Fibroblast of villous mesenchyme (primary cell): ENCODE results near the gene PITPNM3. TPM values are rescaled to one million over a fixed set of nuclear protein-coding genes. Genes with fewer than 3 reads are reported as not detected.

Experiments used
- DNase-seq: peaks from one replicate; pipeline ENCODE4 v3.0.0-alpha.2; 2010; ENCODE audit warnings: low read depth
- H3K4me3 ChIP-seq: 2 replicates; pipeline ENCODE4 v1.5.1; 2011; ENCODE audit warnings: low read depth, mild to moderate bottlenecking, low read length
- total RNA-seq: library from RNA; depleted of rRNA; stranded (reverse); fragments of >200 nt; gene quantifications from 2 replicates; pipeline ENCODE4 v1.2.3, GENCODE V29; 2012
- TF ChIP-seq, protein P1 (sequence below): IDR thresholded peaks from 2 replicates; pipeline ENCODE4 v1.5.1; 2012; ENCODE audit warnings: low read depth, mild to moderate bottlenecking, low read length; ENCODE audit not compliant: insufficient read depth

Gene PITPNM3
- total RNA-seq, 1 donor: under 0.01 TPM

DNA sequence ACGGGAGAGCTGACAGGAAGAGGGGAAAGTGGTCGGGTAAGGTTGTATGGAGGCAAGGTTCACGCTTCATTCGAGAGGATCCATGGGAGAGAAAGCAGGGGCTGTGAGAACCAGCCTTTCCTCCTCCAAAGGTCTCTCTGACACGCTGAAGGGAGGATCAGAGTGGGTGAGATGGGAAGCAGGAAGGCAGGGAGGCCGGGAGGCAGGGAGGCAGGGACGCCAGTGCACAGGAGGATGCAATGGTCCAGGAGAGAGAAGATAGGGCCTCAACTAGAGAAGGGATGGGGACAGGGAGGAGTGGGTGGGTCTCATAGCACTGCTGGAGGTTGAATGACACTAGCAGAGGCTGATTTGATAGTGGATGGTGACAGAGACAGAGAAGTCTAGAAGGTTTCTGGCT is 58.0 kb downstream of the PITPNM3 start:
- no peak for DNase-seq
- H3K4me3 ChIP-seq: no peak overlapping the region
- TF ChIP-seq, protein P1, sequence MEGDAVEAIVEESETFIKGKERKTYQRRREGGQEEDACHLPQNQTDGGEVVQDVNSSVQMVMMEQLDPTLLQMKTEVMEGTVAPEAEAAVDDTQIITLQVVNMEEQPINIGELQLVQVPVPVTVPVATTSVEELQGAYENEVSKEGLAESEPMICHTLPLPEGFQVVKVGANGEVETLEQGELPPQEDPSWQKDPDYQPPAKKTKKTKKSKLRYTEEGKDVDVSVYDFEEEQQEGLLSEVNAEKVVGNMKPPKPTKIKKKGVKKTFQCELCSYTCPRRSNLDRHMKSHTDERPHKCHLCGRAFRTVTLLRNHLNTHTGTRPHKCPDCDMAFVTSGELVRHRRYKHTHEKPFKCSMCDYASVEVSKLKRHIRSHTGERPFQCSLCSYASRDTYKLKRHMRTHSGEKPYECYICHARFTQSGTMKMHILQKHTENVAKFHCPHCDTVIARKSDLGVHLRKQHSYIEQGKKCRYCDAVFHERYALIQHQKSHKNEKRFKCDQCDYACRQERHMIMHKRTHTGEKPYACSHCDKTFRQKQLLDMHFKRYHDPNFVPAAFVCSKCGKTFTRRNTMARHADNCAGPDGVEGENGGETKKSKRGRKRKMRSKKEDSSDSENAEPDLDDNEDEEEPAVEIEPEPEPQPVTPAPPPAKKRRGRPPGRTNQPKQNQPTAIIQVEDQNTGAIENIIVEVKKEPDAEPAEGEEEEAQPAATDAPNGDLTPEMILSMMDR: no peak

DNA sequence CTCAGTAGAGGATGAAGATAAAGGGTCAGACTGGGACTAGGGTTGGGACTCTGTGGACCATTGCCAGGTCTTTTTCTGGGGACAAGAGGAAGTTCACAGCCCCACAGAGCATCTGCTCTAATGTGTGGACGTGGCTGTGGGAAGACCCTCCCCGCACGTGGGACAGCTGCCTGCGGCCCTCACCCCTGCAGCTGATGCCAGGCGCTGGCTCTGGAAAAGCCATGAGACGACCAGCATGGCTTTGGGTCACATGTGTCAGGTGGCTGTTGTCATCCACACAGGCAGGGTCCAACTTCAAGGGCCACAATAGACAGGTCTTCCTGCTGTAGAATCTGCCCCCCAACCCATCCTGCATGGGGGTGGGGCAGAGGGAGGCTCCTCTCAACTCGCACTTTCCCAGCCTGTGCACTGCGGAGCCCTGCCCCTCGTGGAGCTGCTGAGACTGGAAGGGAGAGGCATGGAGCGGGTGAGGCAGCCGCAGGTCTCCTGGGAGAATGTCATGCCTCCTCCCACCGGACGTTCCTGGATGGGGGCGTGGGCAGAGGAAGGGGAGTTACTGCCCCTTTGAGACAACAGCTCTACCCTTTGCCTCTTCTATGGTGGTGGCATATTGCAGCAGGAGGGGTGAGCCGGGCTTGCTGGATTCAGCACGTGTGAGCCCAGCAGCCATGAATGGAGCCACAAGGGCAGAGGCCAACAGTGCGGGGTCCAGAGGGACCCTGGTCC is 58.7 kb downstream of the PITPNM3 start:
- no peak for DNase-seq
- no peak overlapping the region for H3K4me3 ChIP-seq
- TF ChIP-seq, protein P1: no peak

DNA sequence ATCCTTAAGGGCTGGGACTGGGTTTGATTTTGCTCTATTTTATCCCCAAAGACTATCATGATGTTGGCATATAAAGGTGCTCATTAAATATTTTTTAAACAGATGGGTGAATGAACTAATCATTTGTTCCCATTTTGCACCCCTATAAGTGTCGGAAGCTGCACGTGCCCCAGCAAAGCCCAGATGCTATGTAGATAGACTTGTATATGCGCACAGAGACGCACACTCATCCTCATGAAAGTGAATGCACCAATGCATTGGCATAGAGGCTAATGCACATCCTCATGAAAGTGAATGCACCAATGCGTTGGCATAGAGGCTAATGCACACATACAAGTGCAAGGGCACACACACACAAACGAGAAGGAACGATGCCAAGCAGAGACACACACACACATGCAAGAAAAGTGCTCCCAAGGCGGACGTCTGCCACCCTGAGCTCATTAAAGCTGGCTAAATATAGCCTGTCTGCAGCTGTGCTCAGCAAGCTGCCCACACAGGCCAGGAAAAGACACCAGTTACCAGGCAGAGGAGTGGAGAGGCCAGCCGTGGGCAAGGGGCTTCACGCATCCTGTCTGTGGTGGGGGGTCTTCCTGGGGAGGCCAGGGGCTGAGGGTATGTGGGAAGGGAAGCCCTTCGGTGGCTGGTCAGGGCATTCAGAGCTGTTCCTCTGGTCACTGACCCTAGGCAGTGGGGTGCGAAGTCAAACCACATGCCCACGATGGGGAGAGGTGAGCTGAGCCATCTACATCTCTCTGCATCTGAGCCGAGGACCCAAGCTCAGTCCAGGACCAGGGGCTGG is 59.5 kb downstream of the PITPNM3 start:
- TF ChIP-seq, protein P1: no peak
- DNase-seq: no peak

DNA sequence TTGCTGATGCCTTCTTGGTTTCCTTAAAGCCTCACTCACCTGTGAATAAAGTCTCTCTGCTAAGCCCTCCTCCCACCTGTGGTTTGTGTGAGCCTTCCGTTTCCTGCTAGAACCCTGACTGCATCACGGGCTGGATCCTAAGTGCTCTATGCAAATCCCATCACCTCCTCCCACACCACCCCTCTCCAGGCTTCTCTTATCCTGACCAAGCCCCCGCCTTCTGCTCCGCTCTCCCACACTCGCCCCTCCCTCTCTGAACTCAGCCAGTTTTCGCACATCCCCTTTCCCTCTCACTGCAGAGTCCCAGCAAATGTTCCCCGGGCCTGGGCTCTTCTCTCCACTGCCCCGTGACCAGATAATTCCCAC is 60.3 kb downstream of the PITPNM3 start:
- no peak overlapping the region for H3K4me3 ChIP-seq
- no peak for DNase-seq
- TF ChIP-seq, protein P1: no peak

More for the DNA sequence above, 59.5 kb downstream of the PITPNM3 start:
- H3K4me3 ChIP-seq: no peak overlapping the region

DNA sequence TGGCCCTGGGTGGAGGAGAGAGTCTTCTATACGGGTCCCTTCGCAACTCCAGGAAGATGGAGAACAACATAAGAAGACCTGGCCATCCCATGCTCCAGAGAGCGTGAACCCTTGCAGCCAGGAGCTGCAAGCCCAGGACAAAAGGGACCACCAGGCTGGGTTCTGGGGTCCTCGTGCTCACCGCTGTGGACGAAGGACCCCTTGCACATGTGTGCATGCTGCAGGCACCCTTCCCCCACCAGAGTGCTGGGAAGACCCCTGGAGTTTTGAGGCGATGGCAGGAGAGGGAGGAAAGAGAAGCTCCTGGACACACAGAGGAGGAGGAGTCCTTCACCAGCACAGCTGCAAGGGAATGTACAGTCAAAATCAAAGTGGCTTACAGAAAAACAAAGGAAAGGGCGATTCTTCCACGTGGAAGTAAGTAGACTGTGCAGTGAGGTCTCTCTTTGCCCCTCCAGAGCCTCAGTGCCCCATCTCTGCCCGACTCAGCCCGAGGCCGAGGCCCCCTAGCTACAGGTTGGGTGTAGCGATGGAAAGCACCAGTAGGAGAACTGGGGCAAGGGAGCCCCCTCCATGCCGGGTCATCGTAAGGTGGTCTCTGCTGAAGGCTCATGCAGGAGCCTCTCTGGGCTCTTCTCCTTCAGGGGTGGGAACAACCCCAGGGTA is 60.8 kb downstream of the PITPNM3 start:
- no peak for DNase-seq
- TF ChIP-seq, protein P1: no peak
- H3K4me3 ChIP-seq: no peak overlapping the region

DNA sequence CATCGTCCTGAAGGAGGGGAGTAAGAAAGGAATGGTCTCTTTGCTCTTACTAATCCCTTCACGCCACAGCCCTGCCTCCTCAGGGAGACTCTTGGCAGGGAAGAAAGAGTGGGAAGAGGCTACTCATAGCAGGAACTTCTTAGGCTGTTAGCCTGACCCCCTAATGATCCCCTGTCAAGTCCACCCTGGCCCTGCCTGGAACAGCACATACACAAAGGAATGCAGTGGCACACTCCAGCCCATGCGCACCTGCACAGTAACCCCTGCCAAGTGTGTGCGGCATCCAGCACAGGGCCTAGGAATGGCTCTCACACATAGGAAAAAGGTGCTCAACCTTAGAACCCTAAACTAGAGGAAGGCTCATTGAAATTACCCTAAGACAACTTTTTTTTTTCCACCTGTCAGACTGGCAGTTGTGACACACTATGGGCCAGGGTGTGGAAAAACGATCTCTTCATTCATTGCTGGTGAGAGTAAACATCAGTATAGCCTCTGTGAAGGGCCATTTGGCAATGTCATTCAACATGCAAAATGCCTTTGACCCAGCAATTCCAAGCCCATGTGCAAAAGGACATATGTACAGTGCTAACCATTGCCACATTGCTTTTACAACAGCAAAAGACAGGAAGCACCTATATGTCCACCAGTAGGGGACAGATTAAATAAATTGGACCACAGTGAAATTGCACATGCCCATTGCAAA is 62.0 kb downstream of the PITPNM3 start:
- no peak overlapping the region for H3K4me3 ChIP-seq
- DNase-seq: no peak
- TF ChIP-seq, protein P1: no peak
